Measurements from ENCODE around the gene MEI4.

GRCh38 chr6:77829736-77830135, 176.9 kb downstream of the MEI4 start:
- TF ChIP-seq CTCF (IDR thresholded peaks at IDR 0.05): no peak
- no peak for TF ChIP-seq POLR2A (IDR thresholded peaks at IDR 0.05)

Data from esophagus squamous epithelium (tissue), 4 donors.